ENCODE results near the gene NFE2. TPM values are rescaled to one million over a fixed set of nuclear protein-coding genes. Genes with fewer than 3 reads are reported as not detected.

NFE2 gene
- polyA plus RNA-seq, 1 donor = 2.3 TPM

DNA sequence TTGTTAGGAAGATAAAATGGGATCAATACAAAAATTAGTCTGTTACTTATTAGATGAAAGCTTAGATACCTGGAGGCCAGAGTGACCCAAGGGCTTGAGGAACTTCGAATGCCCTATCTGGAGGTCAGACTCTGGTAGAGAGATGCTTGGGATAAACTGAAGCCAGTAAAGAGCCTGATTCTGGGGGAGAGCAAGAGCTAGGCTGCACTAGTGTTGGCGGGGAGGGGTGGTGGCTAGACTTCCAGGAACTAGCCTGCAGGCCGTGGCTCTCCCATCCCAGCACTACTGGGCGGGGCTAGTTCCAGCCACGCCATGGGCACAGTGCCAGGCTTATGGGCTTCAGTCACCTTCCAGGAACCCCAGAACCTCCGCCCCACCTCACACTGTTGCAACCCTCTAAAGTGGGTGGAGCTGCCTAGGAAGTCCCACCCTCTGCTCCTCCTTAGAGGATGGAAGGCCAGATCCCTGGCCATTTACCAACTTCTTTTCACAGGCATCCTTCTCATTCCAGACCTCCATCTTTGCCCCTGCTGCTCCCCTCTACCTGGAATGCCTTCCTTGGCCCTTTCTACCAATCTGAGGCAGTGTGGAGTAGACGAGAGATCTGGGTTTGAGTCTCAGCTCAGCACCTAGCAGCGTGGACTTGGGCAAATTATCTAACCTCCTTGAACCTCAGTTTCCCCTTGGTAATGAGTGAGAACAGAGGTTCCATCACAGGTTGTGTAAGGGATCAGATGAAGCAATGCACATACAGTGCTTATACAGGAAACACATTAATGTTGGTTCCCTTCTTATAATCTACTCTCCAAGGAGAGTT, 6.3 kb upstream of the NFE2 start:
- DNase-seq (ENCODE audit: low read depth) = no peak

DNA sequence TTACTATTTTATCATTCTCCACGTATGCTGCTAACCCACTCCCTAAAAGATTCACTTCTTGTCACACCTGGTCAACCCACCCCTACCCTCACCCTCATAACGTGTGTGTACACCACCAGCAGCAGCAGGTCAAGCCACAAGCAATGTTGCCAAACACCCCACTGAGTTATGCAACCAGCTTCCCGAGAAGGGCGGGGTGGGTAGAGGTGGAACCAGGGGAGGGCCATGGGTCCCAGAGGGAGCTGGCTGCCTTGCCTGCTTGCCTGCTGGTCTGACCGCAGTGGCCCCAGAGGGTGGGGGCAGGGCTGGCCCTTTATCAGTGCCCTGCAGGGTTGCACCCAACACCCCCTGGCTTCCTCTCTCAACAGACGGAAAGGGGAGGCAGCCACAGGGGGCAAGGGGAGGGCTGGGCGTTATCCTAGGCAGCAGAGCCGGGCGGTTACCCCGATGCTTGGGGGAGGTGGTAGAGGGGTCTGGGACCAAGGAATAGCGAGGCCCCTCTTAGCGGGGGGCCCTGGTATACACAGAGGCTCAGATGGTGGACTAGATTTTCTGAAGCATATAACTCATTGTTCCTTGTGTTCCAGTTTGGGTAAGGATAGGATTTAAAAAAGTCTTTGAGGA, 3.5 kb upstream of the NFE2 start:
- DNase-seq (ENCODE audit: low read depth) = no peak

DNA sequence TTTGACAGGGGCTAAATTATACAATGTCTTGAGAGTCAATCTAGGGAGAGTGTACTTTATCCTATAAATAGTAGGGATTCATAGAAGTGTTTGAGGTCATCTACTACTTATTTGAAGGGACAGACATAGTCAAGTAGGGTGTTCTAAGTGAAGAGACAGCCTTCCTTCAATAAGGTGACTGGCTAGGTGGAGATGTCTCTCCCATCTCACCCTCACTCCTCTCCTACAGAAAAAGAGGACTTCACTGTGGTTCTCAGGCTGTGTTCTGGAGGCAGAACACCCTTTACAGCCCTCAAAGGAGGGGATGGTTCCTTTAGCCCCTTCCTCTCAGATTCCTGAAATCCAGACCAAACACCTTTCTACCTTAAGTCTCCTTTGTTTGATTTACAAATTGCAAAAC, 2.8 kb upstream of the NFE2 start:
- DNase-seq (ENCODE audit: low read depth) = no peak

DNA sequence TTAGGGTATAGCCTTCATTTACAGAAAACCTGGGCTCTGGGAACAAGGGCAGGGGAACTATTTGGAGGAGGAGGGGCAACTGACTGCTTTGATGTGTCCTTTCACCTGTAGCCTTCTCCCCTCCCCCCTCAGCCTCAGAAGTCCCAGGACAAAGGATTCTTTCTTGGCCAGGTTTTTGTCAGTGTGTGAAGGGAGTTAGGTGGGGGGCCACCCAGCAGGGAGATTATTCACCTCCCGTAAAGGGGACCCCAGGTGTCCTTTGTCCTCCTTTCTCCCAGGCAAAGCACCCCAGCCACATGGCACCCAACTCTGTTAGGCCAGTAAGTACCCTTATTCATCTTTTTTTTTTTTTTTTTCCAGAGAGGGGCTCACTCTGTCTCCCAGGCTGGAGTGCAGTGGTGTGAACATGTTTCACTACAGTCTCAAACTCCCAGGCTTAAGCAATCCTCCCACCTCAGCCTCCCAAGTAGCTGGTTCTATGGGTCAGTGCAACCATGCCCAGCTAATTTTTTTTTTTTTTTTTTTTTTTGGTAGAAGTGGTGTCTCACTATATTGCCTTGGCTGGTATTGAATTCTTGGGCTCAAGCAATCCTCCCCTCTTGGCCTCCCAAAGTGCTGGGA, 723 bp upstream of the NFE2 start:
- DNase-seq (ENCODE audit: low read depth) = no peak

DNA sequence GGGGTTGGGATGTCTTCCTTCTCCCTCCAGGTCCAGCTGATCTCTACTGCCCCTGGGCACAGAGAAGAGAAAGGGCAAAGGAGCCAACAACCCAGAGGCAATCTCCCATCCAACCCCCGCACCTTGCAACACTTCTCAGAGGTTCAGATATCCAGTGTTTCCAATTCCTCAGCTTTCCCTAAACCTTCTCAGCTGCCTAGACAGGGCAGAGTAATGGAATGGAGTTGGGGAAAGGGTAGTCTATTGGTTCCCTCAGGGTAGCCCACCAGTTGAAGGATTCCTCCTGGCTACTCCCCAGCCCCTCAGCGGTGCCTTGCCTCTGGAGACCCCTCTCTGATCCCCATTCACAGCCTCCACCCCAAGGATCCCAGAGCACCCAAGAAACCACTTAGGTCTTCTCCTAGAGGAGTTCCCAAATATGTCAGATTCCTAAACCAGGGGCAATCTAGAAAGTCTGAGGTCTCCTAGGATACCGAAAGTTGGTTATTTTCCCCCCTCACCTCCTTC, 537 bp downstream of the NFE2 start:
- DNase-seq (ENCODE audit: low read depth) = no peak

DNA sequence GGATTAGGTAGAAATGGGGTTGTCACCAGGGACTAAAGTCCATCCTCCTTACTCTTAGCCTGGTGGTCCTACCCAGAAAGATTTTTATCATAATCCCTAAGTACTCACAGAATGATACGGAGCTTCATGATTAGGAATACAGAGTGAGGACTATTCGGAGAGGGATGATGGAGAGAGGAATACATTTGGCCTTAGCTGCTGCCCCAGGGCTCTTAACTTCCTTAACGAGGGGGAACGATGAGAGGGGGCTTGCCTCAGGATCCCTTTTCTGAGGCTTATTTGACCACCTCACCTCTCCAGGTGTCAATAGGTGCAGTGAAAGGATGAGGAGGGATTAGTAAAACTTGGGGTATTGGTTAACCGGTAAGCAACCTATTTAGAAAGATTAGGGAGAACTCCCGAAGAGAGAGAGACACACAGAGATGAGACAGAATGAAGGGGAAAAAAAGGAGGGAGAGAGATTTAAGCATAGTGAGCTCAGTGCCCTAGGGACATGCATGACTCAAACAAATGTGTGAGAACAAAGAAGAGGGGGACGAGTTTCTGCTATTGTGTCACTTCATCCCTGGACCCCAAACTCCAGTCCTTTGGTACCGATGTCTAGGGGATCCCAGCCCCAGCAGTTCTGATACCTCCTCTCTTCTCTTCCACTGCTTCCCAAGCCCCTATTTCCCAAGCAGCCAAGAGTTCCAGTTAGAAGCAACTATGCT, 1.1 kb downstream of the NFE2 start:
- DNase-seq (ENCODE audit: low read depth) = no peak

DNA sequence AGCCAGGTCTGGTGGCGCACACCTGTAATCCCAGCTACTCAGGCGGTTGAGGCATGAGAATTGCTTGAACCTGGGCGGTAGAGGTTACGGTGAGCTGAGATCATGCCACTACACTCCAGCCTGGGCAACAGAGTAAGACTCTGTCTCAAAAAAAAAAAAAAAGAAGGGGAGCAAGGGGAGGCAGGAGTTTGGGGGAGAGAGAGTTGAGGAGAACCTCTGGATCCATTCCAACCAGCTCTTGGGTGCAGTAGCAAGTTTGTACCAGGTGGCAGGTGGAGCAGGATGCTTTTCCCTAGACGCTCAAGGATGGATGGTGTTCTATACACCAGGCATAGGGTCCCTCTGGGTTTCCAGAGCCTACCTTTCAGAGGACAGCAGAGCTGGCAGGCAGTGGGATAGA, 1.9 kb downstream of the NFE2 start:
- DNase-seq (ENCODE audit: low read depth) = no peak

DNA sequence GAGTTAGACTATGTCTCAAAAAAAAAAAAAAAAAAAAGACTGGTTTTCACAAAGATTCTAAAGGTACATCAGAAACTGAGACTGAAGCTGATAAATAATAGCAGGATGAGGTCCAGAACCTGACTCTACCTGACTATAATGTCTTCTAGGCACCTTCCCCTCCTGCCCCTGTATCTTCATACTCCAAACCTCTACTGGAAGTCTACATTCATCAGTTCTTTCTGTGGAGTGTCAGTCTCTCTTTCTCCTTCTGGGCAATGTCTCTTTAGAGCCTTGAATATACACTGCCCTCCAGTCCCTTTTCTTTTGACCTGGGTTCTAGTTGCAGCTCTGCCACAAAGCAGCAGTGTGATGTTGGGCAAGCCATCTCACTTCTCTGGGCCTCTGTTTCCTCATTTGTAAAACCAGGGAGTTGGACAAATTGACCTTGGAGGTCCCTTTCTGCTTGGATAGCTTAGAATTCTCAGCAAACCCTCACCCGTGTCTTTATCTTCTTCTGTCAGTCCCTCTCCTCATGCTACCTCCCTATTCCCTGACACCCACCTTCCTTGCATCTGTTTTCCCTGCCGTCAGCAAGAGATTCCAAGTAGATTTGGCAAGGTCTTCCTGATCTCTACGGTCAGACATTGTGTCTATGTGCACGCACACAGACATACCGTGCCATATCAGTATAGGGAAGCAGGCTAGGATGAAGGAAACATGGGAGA, 4.3 kb downstream of the NFE2 start:
- DNase-seq (ENCODE audit: low read depth) = no peak

DNA sequence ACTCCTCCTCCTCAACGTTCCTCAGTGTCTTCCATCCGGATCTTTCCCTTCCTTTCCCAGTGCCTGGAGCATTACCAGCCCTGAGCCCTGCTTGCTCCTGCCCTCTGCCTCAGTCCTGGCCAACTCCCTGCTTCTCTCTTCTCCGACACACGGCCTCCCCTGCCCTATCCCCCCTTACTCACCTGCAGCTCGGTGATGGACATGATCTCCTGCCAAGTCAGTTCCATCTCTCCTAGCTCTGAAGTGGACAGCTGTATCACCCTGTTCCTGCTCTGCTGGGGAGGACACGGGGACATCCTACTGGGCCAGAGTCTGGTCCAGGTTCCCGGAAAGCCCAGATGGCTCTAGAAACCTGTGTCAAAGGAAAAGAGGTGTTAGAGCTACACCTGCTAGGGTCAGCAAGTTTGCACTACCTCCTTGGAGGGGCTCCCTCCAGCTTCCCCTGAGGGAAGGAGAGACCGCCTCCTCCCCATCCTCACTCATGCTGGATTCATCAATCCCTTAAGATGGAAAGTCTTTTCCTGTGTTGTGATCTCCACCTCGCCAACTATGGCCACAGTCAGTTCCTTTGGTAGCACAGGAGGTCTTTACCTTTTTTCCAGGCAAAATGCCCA, 5.8 kb downstream of the NFE2 start:
- no peak for DNase-seq (ENCODE audit: low read depth)

DNA sequence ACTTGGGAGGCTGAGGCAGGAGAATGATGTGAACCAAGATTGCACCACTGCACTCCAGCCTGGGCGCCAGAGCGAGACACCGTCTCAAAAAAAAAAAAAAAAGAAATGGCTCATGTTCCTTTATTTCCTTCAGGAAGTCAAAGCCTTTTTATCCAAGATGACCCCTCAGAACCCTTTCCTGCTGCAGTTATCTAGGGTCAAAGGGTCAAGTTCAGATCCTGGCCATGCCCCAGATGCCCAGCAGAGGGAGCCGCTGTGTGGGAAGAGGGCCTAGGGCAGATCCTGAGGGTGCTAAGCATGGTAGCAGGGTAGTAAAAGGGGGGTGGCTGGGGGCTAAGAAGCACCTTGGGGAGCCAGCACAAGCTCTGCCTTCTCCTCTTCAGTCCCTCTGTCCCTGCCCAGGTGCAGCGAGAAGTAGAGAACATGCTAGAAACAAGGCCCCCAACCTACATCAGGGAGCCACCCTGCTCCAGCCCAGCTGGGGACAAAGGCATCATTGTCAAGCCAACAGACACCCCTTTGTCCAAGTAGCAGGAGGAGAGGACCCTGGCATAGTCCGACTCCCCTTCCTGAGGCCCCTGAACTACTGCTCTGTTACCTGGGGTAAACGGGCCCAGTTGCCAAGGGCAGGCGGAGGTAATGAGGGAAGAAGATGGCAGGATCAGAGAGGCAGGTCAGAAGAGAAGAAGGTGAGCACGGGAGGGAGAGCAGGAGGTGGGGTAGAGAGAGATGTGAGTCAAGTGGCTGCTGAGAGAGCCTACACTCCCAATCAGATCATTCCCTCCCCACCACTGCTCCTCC, 6.5 kb downstream of the NFE2 start:
- no peak for DNase-seq (ENCODE audit: low read depth)

DNA sequence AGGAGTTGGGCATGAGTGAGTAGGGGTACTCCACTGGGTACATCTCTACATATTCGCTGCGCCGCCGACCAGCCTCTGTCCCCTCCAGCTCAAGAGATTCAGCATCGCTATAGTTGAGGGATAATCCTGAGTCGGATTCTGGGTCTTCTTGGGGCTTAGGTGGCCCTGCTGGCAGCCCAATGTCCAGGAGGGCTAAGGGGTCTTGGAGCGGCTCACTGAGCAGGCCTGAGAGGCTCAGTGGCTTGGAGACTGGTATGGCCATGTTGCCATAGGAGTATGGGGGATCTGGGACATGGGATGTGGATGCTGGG, 7.9 kb downstream of the NFE2 start:
- DNase-seq (ENCODE audit: low read depth) = no peak

DNA sequence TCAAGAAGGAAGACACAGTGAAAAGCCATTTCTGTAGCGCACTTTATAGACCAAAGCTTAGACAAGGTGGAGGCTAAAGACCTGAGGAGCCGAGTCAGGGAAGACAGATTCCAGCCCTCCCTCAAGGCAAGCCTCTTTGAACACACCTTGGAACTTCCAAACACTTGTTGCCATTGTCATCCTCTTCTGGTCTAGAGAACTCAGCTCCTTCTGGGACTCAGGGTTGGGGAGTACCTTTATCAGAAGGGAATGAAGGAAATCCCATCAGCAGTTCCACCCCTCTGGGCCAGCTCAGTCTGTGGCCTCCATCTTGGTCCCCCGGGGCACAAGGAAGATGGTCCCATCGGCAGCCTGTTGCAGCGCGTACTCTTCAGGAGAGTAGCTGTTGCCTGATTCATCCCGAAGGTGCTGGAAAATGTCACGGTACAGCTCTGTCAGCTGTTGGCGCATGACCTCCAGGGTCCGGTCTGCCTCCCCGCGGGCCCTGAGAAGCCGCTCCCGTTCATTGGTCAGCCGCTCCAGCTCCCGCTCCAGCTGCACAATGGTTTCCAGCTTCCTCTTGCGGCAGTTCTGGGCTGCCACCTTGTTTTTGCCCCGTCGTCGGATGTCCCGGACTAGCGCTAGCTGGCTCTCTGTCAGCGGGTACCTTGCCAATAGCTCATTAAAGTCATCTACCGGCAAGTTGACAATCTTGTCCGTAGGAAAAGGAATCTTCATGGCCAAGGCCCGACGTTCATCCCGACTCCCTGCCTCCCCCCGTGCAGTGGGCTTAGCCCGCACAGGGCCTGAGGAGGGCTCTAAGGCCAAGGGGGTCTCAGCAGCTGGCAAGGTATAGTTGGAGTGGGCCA, 8.5 kb downstream of the NFE2 start:
- DNase-seq (ENCODE audit: low read depth) = no peak

DNA sequence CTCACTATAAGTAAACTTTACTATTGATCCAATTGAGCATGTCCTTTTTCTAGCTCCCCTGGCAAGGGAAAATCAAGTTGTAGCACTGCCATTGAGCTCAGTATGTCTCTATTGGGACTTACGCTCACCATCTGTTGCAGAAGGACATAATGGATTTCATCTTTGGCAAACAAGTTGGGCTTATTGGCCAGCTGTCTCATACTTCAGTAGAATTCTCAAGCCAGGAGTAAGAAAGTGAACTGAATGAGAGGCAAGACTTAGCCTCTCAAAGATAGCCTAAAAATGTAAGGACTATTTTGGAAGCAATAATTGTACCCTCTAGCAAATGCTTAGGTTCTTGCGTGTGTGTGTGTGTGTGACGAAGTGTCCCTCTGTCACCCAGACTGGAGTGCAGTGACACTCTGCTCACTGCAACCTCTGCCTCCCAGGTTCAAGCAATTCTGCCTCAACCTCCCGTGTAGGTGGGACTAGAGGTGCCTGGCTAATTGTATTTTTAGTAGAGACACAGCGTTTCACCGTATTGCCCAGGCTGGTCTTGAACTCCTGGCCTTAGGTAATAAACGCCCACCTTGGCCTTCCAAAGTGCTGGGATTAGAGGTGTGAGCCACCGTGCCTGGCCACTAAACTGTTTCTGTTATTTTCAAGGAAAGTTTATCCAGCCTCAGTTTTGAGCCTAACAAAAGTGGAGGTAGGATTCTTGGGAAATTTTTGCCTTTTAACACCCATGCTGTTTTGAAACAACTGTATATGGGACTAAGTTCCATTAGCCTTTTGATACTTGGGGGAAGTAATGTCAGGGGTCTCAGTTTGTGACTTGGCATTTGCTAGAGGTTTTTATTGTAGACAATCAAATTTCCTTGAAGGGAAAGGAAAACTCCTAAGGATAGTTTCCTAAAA, 13.3 kb downstream of the NFE2 start:
- DNase-seq (ENCODE audit: low read depth) = peak; percentile 55

DNA sequence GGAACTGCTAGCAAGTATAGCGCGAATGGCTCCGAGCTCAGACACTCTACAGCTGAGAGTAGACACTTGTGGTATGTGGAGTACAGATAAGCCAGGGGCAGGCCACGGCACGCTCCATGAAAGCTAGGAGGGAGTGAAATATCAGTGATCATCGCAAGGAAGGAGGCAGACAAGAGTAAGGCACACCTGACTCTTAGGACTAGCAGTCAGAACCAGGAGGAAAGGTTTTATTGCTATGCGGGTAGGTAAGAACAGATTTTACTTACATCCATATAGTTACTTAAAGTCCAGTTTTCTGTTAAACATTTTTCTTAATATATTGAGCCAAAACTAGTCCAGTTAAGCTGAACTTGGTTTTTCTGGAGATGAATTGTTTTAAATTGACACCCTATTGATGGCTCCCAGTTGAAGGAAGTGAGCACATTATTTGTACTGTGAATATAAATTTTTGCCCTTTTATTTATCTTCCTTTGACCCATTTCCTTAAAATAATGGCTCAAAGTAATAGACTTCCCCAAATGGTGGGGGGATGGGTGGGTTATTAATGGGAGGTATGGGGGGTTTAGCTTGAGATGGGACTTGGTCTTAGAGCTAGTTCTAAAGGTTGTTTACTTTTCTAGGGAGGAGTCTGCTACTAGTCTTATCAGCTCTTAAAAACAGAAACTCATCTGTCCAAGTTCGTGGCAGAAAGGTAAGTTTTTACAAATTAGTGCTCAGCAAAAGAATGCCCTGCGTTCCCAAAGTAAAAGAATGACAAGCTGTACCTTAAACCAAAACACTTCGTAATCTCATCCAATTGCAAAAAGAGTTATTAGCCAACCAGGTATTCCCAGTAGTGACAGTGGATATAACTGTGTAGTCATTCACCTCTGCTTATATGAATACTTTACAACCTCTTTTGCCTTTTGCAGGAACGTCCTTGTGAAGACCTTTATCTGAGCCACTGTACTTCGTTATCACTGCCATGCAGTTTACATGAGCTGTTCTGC, 14.5 kb downstream of the NFE2 start:
- DNase-seq (ENCODE audit: low read depth) = no peak

DNA sequence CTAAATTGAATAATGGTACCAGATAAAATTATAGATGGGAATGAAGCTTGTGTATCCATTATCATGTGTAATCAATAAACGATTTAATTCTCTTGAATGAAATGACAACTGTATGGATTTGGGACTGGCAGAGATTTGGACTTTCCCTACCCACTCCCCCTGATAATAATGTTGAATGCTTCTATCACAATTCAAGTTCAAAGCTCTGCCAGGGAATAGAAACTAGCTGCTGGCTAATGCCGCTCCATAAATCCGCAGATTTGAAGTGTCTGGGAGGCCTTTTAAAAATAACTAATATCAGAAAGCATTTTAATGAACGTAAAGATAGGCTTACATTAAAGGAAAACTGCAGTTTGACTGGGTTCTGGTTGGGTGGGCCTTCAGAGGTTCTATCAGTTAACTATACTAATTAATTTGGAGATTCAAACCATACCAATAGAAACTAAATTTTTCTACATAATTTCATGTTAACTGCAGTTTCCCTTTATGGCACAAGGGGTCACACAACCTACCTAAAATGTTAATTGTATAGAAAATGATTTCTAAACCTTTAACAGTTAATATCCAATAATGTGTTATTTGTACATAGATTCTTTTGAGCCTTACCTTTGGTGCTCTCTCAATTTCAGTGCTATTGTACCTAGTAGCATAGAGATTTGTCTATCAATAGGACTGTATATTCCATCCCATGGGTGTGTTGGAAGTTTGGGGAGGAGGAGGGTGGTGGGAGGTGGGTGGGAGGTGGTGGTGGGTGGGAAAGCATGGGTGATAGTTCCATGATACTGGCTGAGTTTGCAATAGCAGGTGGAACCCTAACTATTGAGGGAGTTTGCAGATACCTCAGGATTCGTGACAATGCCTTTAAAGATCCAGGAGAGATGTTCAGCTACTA, 15.4 kb downstream of the NFE2 start:
- no peak for DNase-seq (ENCODE audit: low read depth)
